Calu3 (cell line): ENCODE data around the gene RAPSN. TPM values are rescaled to one million over a fixed set of nuclear protein-coding genes. Genes with fewer than 3 reads are reported as not detected.

Experiments used
- BruUV-seq: library from RNA; stranded (reverse); fragments of 400-500 nt; replicated peaks from 2 replicates; lab custom pipeline; 2021; lab: Mats Ljungman, UMichigan
- CTCF ChIA-PET: fragments of 300-600 bp; sonication (Branson Sonifier 250); formaldehyde crosslinking; loops from one replicate; lab custom pipeline; 2022; ENCODE audit warnings: antibody characterized with exemption; lab: Charles Lee
- DNase-seq: peaks from one replicate; pipeline ENCODE4 v3.0.0; 2022
- H3K27ac Mint-ChIP-seq: one replicate; pipeline ENCODE4 v1.8.0; 2022; ENCODE audit warnings: mixed read lengths; ENCODE audit not compliant: unreplicated experiment
- H3K27me3 Mint-ChIP-seq: one replicate; pipeline ENCODE4 v1.8.0; 2022; ENCODE audit warnings: mixed read lengths; ENCODE audit not compliant: unreplicated experiment
- H3K36me3 Mint-ChIP-seq: one replicate; pipeline ENCODE4 v1.8.0; 2022; ENCODE audit warnings: mild to moderate bottlenecking, moderate library complexity, mixed read lengths; ENCODE audit not compliant: insufficient read depth, unreplicated experiment
- H3K4me1 Mint-ChIP-seq: one replicate; pipeline ENCODE4 v1.8.0; 2022; ENCODE audit warnings: mild to moderate bottlenecking, low read depth, mixed read lengths; ENCODE audit not compliant: unreplicated experiment
- H3K4me3 Mint-ChIP-seq: one replicate; pipeline ENCODE4 v1.8.0; 2022; ENCODE audit warnings: mild to moderate bottlenecking, low read depth, moderate library complexity, mixed read lengths; ENCODE audit not compliant: unreplicated experiment
- H3K9me3 Mint-ChIP-seq: one replicate; pipeline ENCODE4 v1.8.0; 2022; ENCODE audit warnings: low read depth, mixed read lengths; ENCODE audit not compliant: unreplicated experiment
- CTCF ChIP-seq: fragments of 200-600 bp; IDR thresholded peaks from one replicate; pipeline ENCODE4 v1.8.0; 2022; ENCODE audit warnings: antibody characterized with exemption; ENCODE audit not compliant: unreplicated experiment
- intact Hi-C: fragments of 100-400 bp; cut with micrococcal nuclease; formaldehyde crosslinking; loops from one replicate; pipeline ENCODE4 v1.10.0; 2022; ENCODE audit not compliant: unreplicated experiment
- total RNA-seq: library from RNA; stranded (reverse); gene quantifications from 2 replicates; pipeline ENCODE4 v1.2.3, GENCODE V29; 2022

RAPSN gene
- total RNA-seq, 1 experiment from 2014 or later, result 1.8 TPM

GRCh38 chr11:47447906-47448305 lies 1.0 kb downstream of the RAPSN start:
- CTCF ChIA-PET, result interaction anchor here (0.6 kb wide), 1 partner anchor 1817 kb away, joined by 3 read pairs; no protein-coding TSS in a partner anchor

GRCh38 chr11:47446833-47447232 lies 2.1 kb downstream of the RAPSN start:
- Mint-ChIP-seq H3K27ac (no peak overlapping the region), H3K4me1 (no peaks in the 10 kb centered on the region), H3K4me3 (no peak overlapping the region), H3K9me3 (no peaks in the 10 kb centered on the region), H3K36me3 (peaks cover 9% of the 10 kb centered on the region), H3K27me3 (no peaks in the 10 kb centered on the region)
- no peak for TF ChIP-seq CTCF
- no peak for DNase-seq
- intact Hi-C loops, result no loop called here
- CTCF ChIA-PET, result no interaction called here
- no TSS peak for BruUV-seq

More at GRCh38 chr11:47447906-47448305, 1.0 kb downstream of the RAPSN start:
- intact Hi-C loops, result no loop called here
- peaks cover 13% of the 10 kb centered on the region for H3K36me3 Mint-ChIP-seq
- no peaks in the 10 kb centered on the region for H3K9me3 Mint-ChIP-seq
- H3K27ac Mint-ChIP-seq, result no peak overlapping the region
- H3K27me3 Mint-ChIP-seq, result no peaks in the 10 kb centered on the region
- DNase-seq, result no peak
- no TSS peak for BruUV-seq
- H3K4me3 Mint-ChIP-seq, result no peak overlapping the region
- no peaks in the 10 kb centered on the region for H3K4me1 Mint-ChIP-seq
- TF ChIP-seq CTCF, result no peak

- Mint-ChIP-seq H3K36me3 (peaks cover 9% of the 10 kb centered on the region), H3K27ac (no peak overlapping the region), H3K27me3 (no peaks in the 10 kb centered on the region), H3K4me1 (no peaks in the 10 kb centered on the region), H3K9me3 (no peaks in the 10 kb centered on the region), H3K4me3 (no peak overlapping the region)
- intact Hi-C loops, result no loop called here
- no peak for DNase-seq
- no peak for TF ChIP-seq CTCF
- CTCF ChIA-PET, result interaction anchor here (0.7 kb wide), 2 partner anchors 53 to 69 kb away, joined by 3 to 5 read pairs; no protein-coding TSS in a partner anchor
- BruUV-seq, result no TSS peak
Observed at GRCh38 chr11:47445840-47446239, 3.1 kb downstream of the RAPSN start.

GRCh38 chr11:47443817-47444216 lies 5.1 kb downstream of the RAPSN start:
- H3K27ac Mint-ChIP-seq, result no peak overlapping the region
- TF ChIP-seq CTCF, result no peak
- no peak overlapping the region for H3K4me3 Mint-ChIP-seq
- CTCF ChIA-PET, result no interaction called here
- no peaks in the 10 kb centered on the region for H3K27me3 Mint-ChIP-seq
- intact Hi-C loops, result no loop called here
- no peaks in the 10 kb centered on the region for H3K9me3 Mint-ChIP-seq
- BruUV-seq, result no TSS peak
- H3K36me3 Mint-ChIP-seq, result peaks cover 9% of the 10 kb centered on the region
- no peak for DNase-seq
- H3K4me1 Mint-ChIP-seq, result no peaks in the 10 kb centered on the region
